Measurements from ENCODE around the gene FBXO9. TPM values are rescaled to one million over a fixed set of nuclear protein-coding genes. Genes with fewer than 3 reads are reported as not detected.

The FBXO9 gene
- total RNA-seq, 1 experiment from 2014 or later: 68.4 TPM

- Mint-ChIP-seq H3K27me3 (ENCODE audit: low read depth) (no peaks in the 10 kb centered on the region), H3K4me1 (no peaks in the 10 kb centered on the region), H3K9me3 (no peaks in the 10 kb centered on the region), H3K36me3 (ENCODE audit: insufficient read depth in 1 of 3, low read depth in 3 of 3) (peaks cover 7 to 57% (median 51%) of the 10 kb centered on the region in 3 experiments; a peak in 6 of 7 replicates), H3K4me3 (no peak overlapping the region), H3K27ac (no peak overlapping the region)
- Histone ChIP-seq H3K9me3 (ENCODE audit: control insufficient read depth, low read depth, low read length) (no peaks in the 10 kb centered on the region), H4K8ac (replicated peaks; ENCODE audit: insufficient read length, low read depth, low read length) (no peak overlapping the region), H3K27me3 (ENCODE audit: insufficient read depth, low read length) (no peaks in the 10 kb centered on the region), H3K79me1 (ENCODE audit: insufficient read depth, low read depth, low read length, poor library complexity, severe bottlenecking) (no peaks in the 10 kb centered on the region), H2BK12ac (ENCODE audit: insufficient read length, low read depth, low read length) (no peak overlapping the region), H3K27ac (ENCODE audit: insufficient read length, low read depth, low read length) (no peak overlapping the region), H3K79me2 (ENCODE audit: insufficient read depth, low read length) (no peaks in the 10 kb centered on the region), H4K20me1 (ENCODE audit: control insufficient read depth, insufficient read depth, insufficient read length) (no peaks in the 10 kb centered on the region), H4K91ac (ENCODE audit: insufficient read length, low read depth, low read length) (no peak overlapping the region), H3K23me2 (ENCODE audit: insufficient read length, low read depth, low read length, poor library complexity, severe bottlenecking) (no peaks in the 10 kb centered on the region), H3K4ac (ENCODE audit: low read depth, low read length) (no peak overlapping the region), H2BK5ac (ENCODE audit: insufficient read length, low read length) (no peak overlapping the region), H4K5ac (ENCODE audit: insufficient read length, low read depth, low read length) (no peak overlapping the region), H3K14ac (ENCODE audit: insufficient read depth, low read length) (no peak overlapping the region), H3K23ac (ENCODE audit: insufficient read length, low read depth, low read length) (no peak overlapping the region), H3T11ph (ENCODE audit: low read length) (no peak overlapping the region), H3K18ac (ENCODE audit: insufficient read length, low read depth, low read length) (no peak overlapping the region), H2AFZ (ENCODE audit: low read length) (no peak overlapping the region), H3K4me2 (ENCODE audit: insufficient read depth, insufficient read length, low read length) (no peak overlapping the region), H3K9ac (ENCODE audit: extremely low read depth, insufficient read length, low read length) (no peak overlapping the region), H2BK15ac (ENCODE audit: low read depth, low read length) (no peak overlapping the region), H2BK120ac (ENCODE audit: low read depth, low read length, poor library complexity, severe bottlenecking) (no peak overlapping the region), H2BK20ac (ENCODE audit: low read depth, low read length, poor library complexity, severe bottlenecking) (no peak overlapping the region), H3K4me1 (ENCODE audit: insufficient read depth, low read length) (no peaks in the 10 kb centered on the region), H2AK5ac (ENCODE audit: insufficient read length, low read length) (no peak overlapping the region), H3K56ac (ENCODE audit: insufficient read length, low read depth, low read length) (no peak overlapping the region)
- WGBS (ENCODE audit: extremely low coverage, insufficient read length, low lambda C conversion rate): no CpG with 5 or more reads among the region's 1 CpG
- TF ChIP-seq CTCF (conservative IDR thresholded peaks at IDR 0.05): no peak
- no peak for DNase-seq
These were observed 15.6 kb downstream of the FBXO9 start for GRCh38 chr6:53080813-53081212.
